ENCODE results near the gene MN1. TPM values are rescaled to one million over a fixed set of nuclear protein-coding genes. Genes with fewer than 3 reads are reported as not detected.
"Not testable (repeated sequence)": the region's sequence is repeated elsewhere in the genome, so short reads cannot be mapped to it uniquely, and the experiment has no call there.

The MN1 gene
- polyA plus RNA-seq, 2 of the 4 experiments (the other 2 are of a cell fraction) = 0.59 to 2.4 TPM

GRCh38 chr22:27744078-27744477, 57.5 kb downstream of the MN1 start:
- H3K4me3 ChIP-seq; CTCF ChIA-PET; ATAC-seq; H3K4me1 ChIP-seq; DNase-seq (ENCODE audit: low read depth in 1 of 2, low spot score in 1 of 2); FAIRE-seq; H3K9me3 ChIP-seq; H3K27ac ChIP-seq; H3K4me2 ChIP-seq; POLR2A ChIA-PET: not testable (repeated sequence)
- 88% methylated on average over 13 of the region's 15 CpGs for WGBS (ENCODE audit: missing lambda C conversion rate)

- Histone ChIP-seq H3K9me3 (peaks cover 3% of the 10 kb centered on the region; the same call in 1 of the 3 replicates), H3K4me2 (no peak overlapping the region), H3K4me3 (no peak overlapping the region), H3K27ac (no peak overlapping the region), H3K4me1 (no peaks in the 10 kb centered on the region)
- ChIA-PET POLR2A (no interaction called here), CTCF (interaction anchor here (1.4 kb wide), 1 partner anchor 10 kb away, joined by 3 read pairs; no protein-coding TSS in a partner anchor)
- no peak for DNase-seq (ENCODE audit: low read depth in 1 of 2, low spot score in 1 of 2)
- FAIRE-seq = no peak
- 53% methylated on average over 3 of the region's 3 CpGs for WGBS (ENCODE audit: missing lambda C conversion rate)
- ATAC-seq = no peak
- TF ChIP-seq HEYL (CRISPR knock-in tag; IDR thresholded peaks at IDR 0.05) (no peak), ZFP36 (IDR thresholded peaks at IDR 0.05; ENCODE audit: borderline replicate concordance, partially characterized antibody) (no peak), CEBPB (IDR thresholded peaks at IDR 0.05) (no peak), NFE2L2 (conservative IDR thresholded peaks at IDR 0.05; ENCODE audit: low read length) (no peak), NPAS2 (CRISPR knock-in tag; IDR thresholded peaks at IDR 0.05; ENCODE audit: borderline replicate concordance) (no peak), ZNF302 (CRISPR knock-in tag; IDR thresholded peaks at IDR 0.05) (no peak), ATOH8 (CRISPR knock-in tag; IDR thresholded peaks at IDR 0.05; ENCODE audit: low read depth) (no peak), EHF (CRISPR knock-in tag; IDR thresholded peaks at IDR 0.05) (no peak), CHD4 (IDR thresholded peaks at IDR 0.05; ENCODE audit: borderline replicate concordance) (no peak), HOXA7 (CRISPR knock-in tag; IDR thresholded peaks at IDR 0.05) (no peak)
These were observed 61.3 kb downstream of the MN1 start for GRCh38 chr22:27740202-27740748.

GRCh38 chr22:27737521-27737920, 64.0 kb downstream of the MN1 start:
- no peak for ATAC-seq
- Histone ChIP-seq H3K4me1 (no peaks in the 10 kb centered on the region), H3K9me3 (peaks cover 3% of the 10 kb centered on the region; the same call in 1 of the 3 replicates), H3K4me3 (no peak overlapping the region), H3K27ac (no peak overlapping the region), H3K4me2 (no peak overlapping the region)
- POLR2A ChIA-PET = no interaction called here
- 48% methylated on average over 4 of the region's 4 CpGs for WGBS (ENCODE audit: missing lambda C conversion rate)
- no peak for DNase-seq (ENCODE audit: low read depth in 1 of 2, low spot score in 1 of 2)
- FAIRE-seq = no peak
- TF ChIP-seq HOXB5 (CRISPR knock-in tag; IDR thresholded peaks at IDR 0.05) (no peak), E2F6 (IDR thresholded peaks at IDR 0.05; ENCODE audit: borderline replicate concordance, low read depth) (no peak), MAFK (IDR thresholded peaks at IDR 0.05; ENCODE audit: partially characterized antibody) (no peak), FOSB (CRISPR knock-in tag; IDR thresholded peaks at IDR 0.05) (no peak)
- CTCF ChIA-PET = no interaction called here

GRCh38 chr22:27734066-27734465, 67.5 kb downstream of the MN1 start:
- Histone ChIP-seq H3K4me1 (peaks cover 7% of the 10 kb centered on the region), H3K27ac (no peak overlapping the region), H3K4me2 (no peak overlapping the region), H3K4me3 (no peak overlapping the region), H3K9me3 (peaks cover 3% of the 10 kb centered on the region; the same call in 1 of the 3 replicates)
- ChIA-PET POLR2A (no interaction called here), CTCF (no interaction called here)
- TF ChIP-seq RCOR1 (IDR thresholded peaks at IDR 0.05; ENCODE audit: low read depth, low read length) = no peak
- no peak for TF ChIP-seq KDM1A (IDR thresholded peaks at IDR 0.05; ENCODE audit: low read depth)
- no peak for TF ChIP-seq JUN (IDR thresholded peaks at IDR 0.05)
- no peak for TF ChIP-seq CBX8 (IDR thresholded peaks at IDR 0.05)
- no peak for TF ChIP-seq MAFK (IDR thresholded peaks at IDR 0.05; ENCODE audit: partially characterized antibody)
- TF ChIP-seq RNF2 (IDR thresholded peaks at IDR 0.05; ENCODE audit: borderline replicate concordance, low read depth) = no peak
- TF ChIP-seq HES2 (IDR thresholded peaks at IDR 0.05) = no peak
- TF ChIP-seq MYC (IDR thresholded peaks at IDR 0.05; ENCODE audit: borderline replicate concordance, low read length) = no peak
- TF ChIP-seq HEYL (CRISPR knock-in tag; IDR thresholded peaks at IDR 0.05) = no peak
- no peak for TF ChIP-seq FOSL2 (IDR thresholded peaks at IDR 0.05)
- no peak for TF ChIP-seq FOSL2 (CRISPR knock-in tag; IDR thresholded peaks at IDR 0.05)
- no peak for TF ChIP-seq NR3C1 (IDR thresholded peaks at IDR 0.05)
- no peak for TF ChIP-seq ZSCAN20 (CRISPR knock-in tag; IDR thresholded peaks at IDR 0.05)
- no peak for TF ChIP-seq ZC3H11A (IDR thresholded peaks at IDR 0.05)
- TF ChIP-seq GATA3 (IDR thresholded peaks at IDR 0.05; ENCODE audit: borderline replicate concordance) = no peak
- 70% methylated on average over 4 of the region's 4 CpGs for WGBS (ENCODE audit: missing lambda C conversion rate)
- DNase-seq (ENCODE audit: low read depth in 1 of 2, low spot score in 1 of 2) = no peak
- no peak for FAIRE-seq
- no peak for ATAC-seq

Data from A549 (cell line).